ENCODE results near the gene PAOX.

Gene PAOX

DNA sequence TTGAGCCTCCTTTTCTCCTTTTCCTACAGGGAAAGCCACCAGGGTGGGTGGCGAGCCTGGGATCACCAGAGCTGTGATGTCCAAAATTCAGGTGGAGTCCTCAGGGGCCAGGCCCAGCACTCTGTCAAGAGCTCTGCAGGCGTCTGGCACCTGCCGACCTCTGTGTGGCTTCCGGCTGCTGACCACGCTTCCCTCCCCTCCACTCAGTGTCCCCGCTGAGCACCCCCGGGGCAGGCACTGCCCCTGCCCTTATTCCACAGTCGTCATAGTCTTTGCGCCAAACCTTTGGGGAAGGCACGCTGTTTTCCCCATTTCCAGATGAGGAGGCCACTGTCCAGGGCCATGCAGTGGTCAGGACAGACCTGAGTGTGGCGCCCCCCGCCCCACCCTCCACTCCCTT is 22.4 kb downstream of the PAOX start:
- H3K27me3 ChIP-seq (replicated peaks; ENCODE audit: control insufficient read depth, insufficient read depth, low read length), result no peaks in the 10 kb centered on the region
- peak overlapping the region; percentile 49 for H3K4me3 ChIP-seq (replicated peaks; ENCODE audit: low read depth, low read length)
- H3K36me3 ChIP-seq (ENCODE audit: control insufficient read depth, insufficient read depth, low read length), result peaks cover 21% of the 10 kb centered on the region
- TF ChIP-seq, protein P1, sequence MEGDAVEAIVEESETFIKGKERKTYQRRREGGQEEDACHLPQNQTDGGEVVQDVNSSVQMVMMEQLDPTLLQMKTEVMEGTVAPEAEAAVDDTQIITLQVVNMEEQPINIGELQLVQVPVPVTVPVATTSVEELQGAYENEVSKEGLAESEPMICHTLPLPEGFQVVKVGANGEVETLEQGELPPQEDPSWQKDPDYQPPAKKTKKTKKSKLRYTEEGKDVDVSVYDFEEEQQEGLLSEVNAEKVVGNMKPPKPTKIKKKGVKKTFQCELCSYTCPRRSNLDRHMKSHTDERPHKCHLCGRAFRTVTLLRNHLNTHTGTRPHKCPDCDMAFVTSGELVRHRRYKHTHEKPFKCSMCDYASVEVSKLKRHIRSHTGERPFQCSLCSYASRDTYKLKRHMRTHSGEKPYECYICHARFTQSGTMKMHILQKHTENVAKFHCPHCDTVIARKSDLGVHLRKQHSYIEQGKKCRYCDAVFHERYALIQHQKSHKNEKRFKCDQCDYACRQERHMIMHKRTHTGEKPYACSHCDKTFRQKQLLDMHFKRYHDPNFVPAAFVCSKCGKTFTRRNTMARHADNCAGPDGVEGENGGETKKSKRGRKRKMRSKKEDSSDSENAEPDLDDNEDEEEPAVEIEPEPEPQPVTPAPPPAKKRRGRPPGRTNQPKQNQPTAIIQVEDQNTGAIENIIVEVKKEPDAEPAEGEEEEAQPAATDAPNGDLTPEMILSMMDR (IDR thresholded peaks at IDR 0.05; ENCODE audit: insufficient read depth, low read length, poor library complexity, severe bottlenecking), result no peak
- no peak for DNase-seq (ENCODE audit: extremely low read depth, insufficient read length)

DNA sequence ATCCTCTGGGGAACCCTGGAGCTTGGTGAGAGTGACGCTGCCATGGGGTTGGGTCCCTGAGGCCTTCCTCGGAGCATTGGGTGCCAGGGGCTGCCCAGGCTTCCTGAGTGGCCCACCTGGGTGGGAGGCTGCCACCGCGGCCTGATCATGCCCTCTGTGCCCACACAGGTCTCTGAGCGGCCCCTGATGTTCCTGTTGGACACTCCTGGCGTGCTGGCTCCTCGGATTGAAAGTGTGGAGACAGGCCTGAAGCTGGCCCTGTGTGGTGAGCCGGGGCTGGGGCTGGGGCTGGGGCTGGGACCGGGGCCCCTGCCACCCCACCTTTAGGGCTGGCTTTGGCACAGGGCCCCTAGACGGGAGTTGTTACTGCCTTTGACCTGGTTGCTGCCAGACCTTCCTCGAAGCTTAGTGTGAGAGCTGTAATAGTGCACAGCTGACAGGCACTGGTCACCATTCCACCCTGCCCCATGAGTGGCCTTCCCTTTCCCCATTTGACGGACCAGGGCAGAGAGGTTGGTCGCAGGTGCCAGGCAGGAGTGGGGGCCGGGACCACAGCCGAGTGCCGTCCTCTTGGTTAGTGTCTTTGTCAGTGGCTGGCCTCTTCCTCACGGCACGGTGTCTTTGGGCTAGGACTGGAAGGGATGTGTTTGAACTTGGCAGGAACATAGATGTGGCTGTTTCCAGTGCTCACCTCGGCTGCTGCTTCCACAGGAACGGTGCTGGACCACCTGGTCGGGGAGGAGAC is 23.1 kb downstream of the PAOX start:
- no peak for DNase-seq (ENCODE audit: extremely low read depth, insufficient read length)
- H3K4me3 ChIP-seq (replicated peaks; ENCODE audit: low read depth, low read length), result no peak overlapping the region
- H3K27me3 ChIP-seq (replicated peaks; ENCODE audit: control insufficient read depth, insufficient read depth, low read length), result no peaks in the 10 kb centered on the region
- H3K36me3 ChIP-seq (ENCODE audit: control insufficient read depth, insufficient read depth, low read length), result peaks cover 21% of the 10 kb centered on the region
- TF ChIP-seq, protein P1 (IDR thresholded peaks at IDR 0.05; ENCODE audit: insufficient read depth, low read length, poor library complexity, severe bottlenecking), result no peak

DNA sequence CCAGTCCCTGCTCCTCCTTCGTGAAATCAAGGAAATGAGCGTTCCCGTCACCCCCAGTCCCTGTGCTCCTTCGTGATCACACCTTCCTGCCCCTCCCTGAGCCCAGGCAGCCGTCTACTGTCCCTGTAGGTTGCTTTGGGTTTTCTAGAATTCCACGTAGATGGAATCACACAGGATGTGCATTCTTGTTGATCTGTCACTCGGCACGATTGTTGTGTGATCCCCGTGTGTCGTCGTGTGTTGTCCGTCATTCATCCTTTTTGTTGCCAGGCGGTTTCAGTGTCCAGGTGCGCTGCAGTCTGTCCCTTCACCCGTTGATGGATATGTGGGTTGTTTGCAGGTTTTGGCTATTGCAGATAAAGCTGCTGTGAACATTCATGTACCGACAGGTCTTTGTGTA is 24.3 kb downstream of the PAOX start:
- Histone ChIP-seq H3K4me3 (replicated peaks; ENCODE audit: low read depth, low read length) (no peak overlapping the region), H3K27me3 (replicated peaks; ENCODE audit: control insufficient read depth, insufficient read depth, low read length) (no peaks in the 10 kb centered on the region), H3K36me3 (ENCODE audit: control insufficient read depth, insufficient read depth, low read length) (peaks cover 18% of the 10 kb centered on the region)
- TF ChIP-seq, protein P1 (IDR thresholded peaks at IDR 0.05; ENCODE audit: insufficient read depth, low read length, poor library complexity, severe bottlenecking), result no peak
- DNase-seq (ENCODE audit: extremely low read depth, insufficient read length), result no peak

DNA sequence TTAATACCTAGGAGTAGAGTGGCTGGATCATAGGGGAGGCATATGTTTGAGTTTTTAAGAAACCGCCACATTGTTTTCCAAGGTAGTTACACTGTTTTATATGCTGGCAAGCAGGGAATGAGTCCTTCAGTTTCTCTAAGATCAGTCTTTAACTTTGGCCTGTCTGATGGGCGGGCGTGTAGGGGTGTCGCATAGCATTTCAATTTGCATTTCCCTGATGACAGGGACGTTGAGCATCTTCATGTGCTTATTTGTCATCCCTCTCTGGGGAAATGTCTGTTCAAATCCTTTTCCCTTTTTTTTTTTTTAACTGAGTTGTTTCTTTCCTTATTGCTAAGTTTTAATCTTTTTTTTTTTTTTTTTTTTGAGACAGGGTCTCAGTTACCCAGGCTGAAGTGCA is 24.7 kb downstream of the PAOX start:
- Histone ChIP-seq H3K36me3 (ENCODE audit: control insufficient read depth, insufficient read depth, low read length) (peaks cover 18% of the 10 kb centered on the region), H3K4me3 (replicated peaks; ENCODE audit: low read depth, low read length) (no peak overlapping the region), H3K27me3 (replicated peaks; ENCODE audit: control insufficient read depth, insufficient read depth, low read length) (no peaks in the 10 kb centered on the region)
- TF ChIP-seq, protein P1 (IDR thresholded peaks at IDR 0.05; ENCODE audit: insufficient read depth, low read length, poor library complexity, severe bottlenecking), result no peak
- DNase-seq (ENCODE audit: extremely low read depth, insufficient read length), result no peak

DNA sequence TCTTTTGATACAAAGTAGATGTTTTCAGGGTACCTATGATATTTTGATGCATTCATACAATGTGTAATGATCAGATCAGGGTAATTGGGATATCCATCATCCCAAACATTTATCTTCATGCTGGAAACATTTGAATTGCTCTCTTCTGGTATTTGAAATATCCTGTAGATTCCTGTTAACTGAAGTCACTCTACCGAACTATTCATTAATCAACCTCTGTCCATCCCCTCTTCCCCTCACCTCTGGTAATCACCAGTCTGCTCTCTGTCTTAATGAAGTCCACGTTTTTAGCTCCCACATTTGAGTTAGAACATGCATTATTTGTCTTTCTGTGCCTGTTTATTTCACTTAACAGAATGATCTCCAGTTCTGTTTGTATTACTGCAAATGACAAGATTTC is 26.2 kb downstream of the PAOX start:
- Histone ChIP-seq H3K4me3 (replicated peaks; ENCODE audit: low read depth, low read length) (no peak overlapping the region), H3K27me3 (replicated peaks; ENCODE audit: control insufficient read depth, insufficient read depth, low read length) (no peaks in the 10 kb centered on the region), H3K36me3 (ENCODE audit: control insufficient read depth, insufficient read depth, low read length) (peaks cover 14% of the 10 kb centered on the region)
- TF ChIP-seq, protein P1 (IDR thresholded peaks at IDR 0.05; ENCODE audit: insufficient read depth, low read length, poor library complexity, severe bottlenecking), result no peak
- no peak for DNase-seq (ENCODE audit: extremely low read depth, insufficient read length)

Data from GM06990 (cell line).